Measurements from ENCODE around the gene ROCK1. TPM values are rescaled to one million over a fixed set of nuclear protein-coding genes. Genes with fewer than 3 reads are reported as not detected.

ROCK1 gene
- total RNA-seq, 1 donor from 2014 or later, result 34.9 TPM

GRCh38 chr18:21118806-21119205, 7.2 kb upstream of the ROCK1 start:
- peak overlapping the region; percentile 65 for H3K27ac ChIP-seq (replicated peaks)
- intact Hi-C loops (cut with micrococcal nuclease), result no loop called here
- no peaks in the 10 kb centered on the region for H3K27me3 ChIP-seq (ENCODE audit: low read depth)
- no peak overlapping the region for H3K4me3 ChIP-seq
- no peaks in the 10 kb centered on the region for H3K36me3 ChIP-seq
- TF ChIP-seq CTCF (IDR thresholded peaks at IDR 0.05; ENCODE audit: borderline replicate concordance), result no peak
- no peaks in the 10 kb centered on the region for H3K9me3 ChIP-seq (replicated peaks)
- DNase-seq, result no peak
- H3K4me1 ChIP-seq, result no peaks in the 10 kb centered on the region

- TF ChIP-seq CTCF (IDR thresholded peaks at IDR 0.05; ENCODE audit: borderline replicate concordance), result no peak
- H3K27ac ChIP-seq (replicated peaks), result peak overlapping the region; percentile 65
- no peaks in the 10 kb centered on the region for H3K9me3 ChIP-seq (replicated peaks)
- intact Hi-C loops (cut with micrococcal nuclease), result no loop called here
- H3K27me3 ChIP-seq (ENCODE audit: low read depth), result no peaks in the 10 kb centered on the region
- H3K4me3 ChIP-seq, result no peak overlapping the region
- H3K36me3 ChIP-seq, result no peaks in the 10 kb centered on the region
- DNase-seq, result no peak
- peaks cover 7% of the 10 kb centered on the region for H3K4me1 ChIP-seq
These were observed 6.0 kb upstream of the ROCK1 start for GRCh38 chr18:21117409-21118131.

- Histone ChIP-seq H3K27me3 (ENCODE audit: low read depth) (no peaks in the 10 kb centered on the region), H3K9me3 (replicated peaks) (no peaks in the 10 kb centered on the region), H3K4me1 (peaks cover 21% of the 10 kb centered on the region), H3K36me3 (no peaks in the 10 kb centered on the region), H3K27ac (replicated peaks) (no peak overlapping the region), H3K4me3 (no peak overlapping the region)
- no peak for DNase-seq
- intact Hi-C loops (cut with micrococcal nuclease), result no loop called here
- TF ChIP-seq CTCF (IDR thresholded peaks at IDR 0.05; ENCODE audit: borderline replicate concordance), result no peak
These were observed 4.2 kb upstream of the ROCK1 start for GRCh38 chr18:21115519-21116411.

- no peak for TF ChIP-seq CTCF (IDR thresholded peaks at IDR 0.05; ENCODE audit: borderline replicate concordance)
- peak overlapping the region; percentile 97 for H3K27ac ChIP-seq (replicated peaks)
- DNase-seq, result no peak
- H3K4me3 ChIP-seq, result peak overlapping the region; percentile 96
- H3K36me3 ChIP-seq, result no peaks in the 10 kb centered on the region
- H3K27me3 ChIP-seq (ENCODE audit: low read depth), result no peaks in the 10 kb centered on the region
- no peaks in the 10 kb centered on the region for H3K9me3 ChIP-seq (replicated peaks)
- peaks cover 52% of the 10 kb centered on the region for H3K4me1 ChIP-seq
- intact Hi-C loops (cut with micrococcal nuclease), result no loop called here
These were observed 1.0 kb upstream of the ROCK1 start for GRCh38 chr18:21112543-21113105.

- H3K9me3 ChIP-seq (replicated peaks), result no peaks in the 10 kb centered on the region
- no peaks in the 10 kb centered on the region for H3K27me3 ChIP-seq (ENCODE audit: low read depth)
- DNase-seq, result no peak
- H3K4me1 ChIP-seq, result peaks cover 58% of the 10 kb centered on the region
- no peaks in the 10 kb centered on the region for H3K36me3 ChIP-seq
- peak overlapping the region; percentile 97 for H3K27ac ChIP-seq (replicated peaks)
- H3K4me3 ChIP-seq, result peak overlapping the region; percentile 96
- intact Hi-C loops (cut with micrococcal nuclease), result no loop called here
- TF ChIP-seq CTCF (IDR thresholded peaks at IDR 0.05; ENCODE audit: borderline replicate concordance), result peak; percentile 24
These were observed 494 bp upstream of the ROCK1 start for GRCh38 chr18:21112140-21112473.
